OCI-LY3 (cell line): ENCODE data around the gene KDM1A.

ENCODE experiments used
- H2AFZ ChIP-seq: fragments of 200-600, 300-600 bp; shearing (Covaris generic); 2 replicates; pipeline ENCODE4 v1.6.0; 2014; ENCODE audit warnings: antibody characterized with exemption, low read depth, low read length
- H3K27ac ChIP-seq: fragments of 200-600, 300-600 bp; sonication (generic); 2 replicates; pipeline ENCODE4 v1.5.1; 2014; ENCODE audit warnings: mild to moderate bottlenecking, low read length, moderate library complexity, mixed read lengths
- H3K27me3 ChIP-seq: fragments of 200-600, 300-600 bp; sonication (generic); 2 replicates; pipeline ENCODE4 v1.6.1; 2014; ENCODE audit warnings: low read depth, low read length, mixed read lengths
- H3K36me3 ChIP-seq: fragments of 200-600, 300-600 bp; sonication (generic); replicated peaks from 2 replicates; pipeline ENCODE3; 2014; ENCODE audit warnings: low read depth, low read length, mixed read lengths
- H3K4me1 ChIP-seq: fragments of 300-600, 200-600 bp; sonication (generic); 2 replicates; pipeline ENCODE4 v1.6.1; 2014; ENCODE audit warnings: low read length, mixed read lengths
- H3K4me2 ChIP-seq: fragments of 200-600, 300-600 bp; sonication (generic); 2 replicates; pipeline ENCODE4 v1.6.1; 2014; ENCODE audit warnings: low read length, mixed read lengths
- H3K4me3 ChIP-seq: fragments of 300-600, 200-600 bp; sonication (generic); 2 replicates; pipeline ENCODE4 v1.5.1; 2014; ENCODE audit warnings: antibody characterized with exemption, mild to moderate bottlenecking, low read length, moderate library complexity
- H3K79me2 ChIP-seq: fragments of 300-600, 200-600 bp; shearing (Covaris generic); 2 replicates; pipeline ENCODE4 v1.6.1; 2014; ENCODE audit warnings: mild to moderate bottlenecking, low read length, mixed read lengths
- H3K9ac ChIP-seq: fragments of 300-600, 200-600 bp; shearing (Covaris generic); 2 replicates; pipeline ENCODE4 v1.6.0; 2014; ENCODE audit warnings: mild to moderate bottlenecking, low read length, moderate library complexity
- H3K9me3 ChIP-seq: fragments of 200-600, 300-600 bp; shearing (Covaris generic); 2 replicates; pipeline ENCODE4 v1.6.1; 2014; ENCODE audit warnings: low read length, mixed read lengths; ENCODE audit not compliant: insufficient read depth
- H4K20me1 ChIP-seq: fragments of 200-600, 300-600 bp; sonication (generic); 2 replicates; pipeline ENCODE4 v1.6.1; 2016; ENCODE audit warnings: low read length, mixed read lengths; ENCODE audit not compliant: insufficient read depth
- CTCF ChIP-seq: fragments of 200-600, 300-600 bp; sonication (generic); IDR thresholded peaks from 2 replicates; pipeline ENCODE4 v1.5.1; 2014; ENCODE audit warnings: antibody characterized with exemption, low read length, low read depth
- EZH2phosphoT487 ChIP-seq: fragments of 200-600 bp; shearing (Covaris generic); IDR thresholded peaks from 2 replicates; pipeline ENCODE4 v1.6.1; 2018; ENCODE audit warnings: antibody characterized with exemption, mixed run types, low read depth

Gene KDM1A

GRCh38 chr1:23101101-23101827, 82.0 kb downstream of the KDM1A start:
- Histone ChIP-seq H3K9ac (no peak overlapping the region), H2AFZ (no peak overlapping the region), H3K4me1 (no peaks in the 10 kb centered on the region), H3K9me3 (no peaks in the 10 kb centered on the region), H4K20me1 (no peaks in the 10 kb centered on the region), H3K27ac (no peak overlapping the region), H3K27me3 (no peaks in the 10 kb centered on the region), H3K4me2 (no peak overlapping the region), H3K4me3 (no peak overlapping the region), H3K79me2 (no peaks in the 10 kb centered on the region), H3K36me3 (no peaks in the 10 kb centered on the region)
- no peak for TF ChIP-seq EZH2phosphoT487
- TF ChIP-seq CTCF = no peak

DNA sequence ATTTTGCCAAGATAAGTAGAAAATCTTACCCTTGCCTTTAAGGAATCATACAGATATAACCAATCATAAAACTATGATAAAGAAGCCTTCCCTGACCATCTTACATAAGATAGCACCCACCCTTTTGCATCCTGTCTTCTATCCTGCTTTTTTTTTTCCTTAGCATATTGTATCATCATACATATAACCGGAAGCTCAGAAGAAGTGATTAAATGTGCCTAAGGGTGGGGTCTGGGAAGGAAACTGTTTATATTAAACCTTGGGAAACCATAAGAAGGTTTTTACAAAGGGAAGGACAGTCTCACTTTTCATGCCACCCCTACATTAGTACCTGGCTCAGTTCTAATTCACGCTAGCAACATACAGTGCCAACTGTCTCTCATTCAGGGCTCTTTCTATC, 82.6 kb downstream of the KDM1A start:
- H2AFZ ChIP-seq = no peak overlapping the region
- no peaks in the 10 kb centered on the region for H4K20me1 ChIP-seq
- no peak overlapping the region for H3K27ac ChIP-seq
- no peaks in the 10 kb centered on the region for H3K4me1 ChIP-seq
- H3K9ac ChIP-seq = no peak overlapping the region
- H3K4me2 ChIP-seq = no peak overlapping the region
- H3K9me3 ChIP-seq = no peaks in the 10 kb centered on the region
- no peaks in the 10 kb centered on the region for H3K27me3 ChIP-seq
- no peaks in the 10 kb centered on the region for H3K36me3 ChIP-seq
- H3K4me3 ChIP-seq = no peak overlapping the region
- TF ChIP-seq EZH2phosphoT487 (no peak), CTCF (no peak)
- H3K79me2 ChIP-seq = no peaks in the 10 kb centered on the region

- Histone ChIP-seq H3K27ac (no peak overlapping the region), H3K9me3 (no peaks in the 10 kb centered on the region), H2AFZ (no peak overlapping the region), H3K4me1 (no peaks in the 10 kb centered on the region), H3K4me3 (no peak overlapping the region), H3K36me3 (no peaks in the 10 kb centered on the region), H4K20me1 (no peaks in the 10 kb centered on the region), H3K9ac (no peak overlapping the region), H3K79me2 (no peaks in the 10 kb centered on the region), H3K4me2 (no peak overlapping the region), H3K27me3 (no peaks in the 10 kb centered on the region)
- TF ChIP-seq EZH2phosphoT487 = no peak
- no peak for TF ChIP-seq CTCF
Measured at GRCh38 chr1:23102289-23102688, 83.0 kb downstream of the KDM1A start.

DNA sequence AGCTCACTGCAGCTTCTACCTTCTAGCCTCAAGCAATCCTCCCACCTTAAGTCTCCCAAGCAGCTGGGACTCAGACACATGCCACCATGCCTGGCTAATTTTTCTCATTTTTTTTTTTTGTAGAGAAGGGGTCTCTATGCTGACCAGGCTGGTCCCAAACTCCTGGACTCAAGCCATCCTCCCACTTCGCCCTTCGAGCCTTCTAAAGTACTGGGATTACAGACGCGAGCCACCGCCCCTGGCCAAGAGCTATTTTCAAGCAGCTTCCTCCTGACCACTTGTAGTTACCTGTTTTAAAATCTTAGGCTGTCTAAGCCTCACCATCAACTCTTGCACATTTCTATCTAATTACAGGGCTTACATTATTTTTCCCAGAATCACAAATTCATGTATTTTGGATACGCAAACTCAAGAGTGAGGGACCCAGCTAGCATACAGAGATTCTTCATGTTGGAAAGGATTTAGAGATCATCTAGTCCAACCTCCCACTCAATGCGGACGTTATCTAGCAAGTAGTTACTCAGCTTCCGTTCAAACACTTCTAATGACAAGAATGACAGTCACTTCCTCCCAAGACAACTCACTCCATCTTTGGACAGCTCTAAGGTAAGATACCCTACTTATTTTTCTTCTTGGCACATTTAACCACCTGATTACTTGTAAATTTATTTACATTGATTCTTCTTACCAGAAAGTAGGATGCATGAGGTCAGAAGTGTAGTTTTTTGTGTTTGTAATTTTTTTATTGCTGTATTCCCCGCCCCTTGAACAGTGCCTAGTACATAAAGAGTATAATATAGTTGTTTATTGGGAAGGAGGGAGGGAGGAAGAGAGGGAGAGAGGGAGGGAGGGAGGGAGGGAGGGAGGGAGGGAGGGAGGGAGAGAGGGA, 84.0 kb downstream of the KDM1A start:
- Histone ChIP-seq H3K4me2 (no peak overlapping the region), H3K27me3 (no peaks in the 10 kb centered on the region), H3K4me1 (no peaks in the 10 kb centered on the region), H3K36me3 (no peaks in the 10 kb centered on the region), H3K4me3 (no peak overlapping the region), H3K79me2 (no peaks in the 10 kb centered on the region), H3K9me3 (no peaks in the 10 kb centered on the region), H2AFZ (no peak overlapping the region), H3K27ac (no peak overlapping the region), H3K9ac (no peak overlapping the region), H4K20me1 (no peaks in the 10 kb centered on the region)
- TF ChIP-seq EZH2phosphoT487 (no peak), CTCF (no peak)
